GM18511 (cell line): ENCODE data around the gene UBR3.
"Not testable (repeated sequence)": the region's sequence is repeated elsewhere in the genome, so short reads cannot be mapped to it uniquely, and the experiment has no call there.

Experiments
- ATAC-seq: cut with Tn5 transposase; IDR thresholded peaks from one replicate; pipeline ENCODE4 v1.9.1; 2021; ENCODE audit warnings: mild to moderate bottlenecking, moderate library complexity; ENCODE audit not compliant: unreplicated experiment

UBR3 gene

GRCh38 chr2:170095380-170095779 lies 268.1 kb downstream of the UBR3 start:
- no peak for ATAC-seq

- ATAC-seq = no peak
Measured at GRCh38 chr2:170098626-170099312, 271.5 kb downstream of the UBR3 start.

DNA sequence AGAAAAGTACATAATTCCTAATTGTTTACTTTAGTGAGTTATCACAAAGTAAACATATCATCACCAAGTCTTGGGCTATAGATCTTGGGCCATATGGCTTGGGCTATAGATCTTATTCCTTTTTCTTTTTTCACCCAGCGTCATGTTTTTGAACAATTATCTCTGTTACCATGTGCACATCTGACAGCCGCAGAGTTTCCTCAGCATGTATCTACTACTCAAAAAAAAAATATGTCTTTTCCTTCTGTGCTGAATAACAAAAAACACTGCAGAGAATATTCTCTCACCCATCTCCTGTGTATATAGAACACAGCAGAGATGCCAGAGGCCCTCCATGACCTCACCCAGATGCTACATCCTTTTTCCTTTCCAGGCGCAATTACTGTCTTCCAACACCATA lies 274.5 kb downstream of the UBR3 start:
- no peak for ATAC-seq

DNA sequence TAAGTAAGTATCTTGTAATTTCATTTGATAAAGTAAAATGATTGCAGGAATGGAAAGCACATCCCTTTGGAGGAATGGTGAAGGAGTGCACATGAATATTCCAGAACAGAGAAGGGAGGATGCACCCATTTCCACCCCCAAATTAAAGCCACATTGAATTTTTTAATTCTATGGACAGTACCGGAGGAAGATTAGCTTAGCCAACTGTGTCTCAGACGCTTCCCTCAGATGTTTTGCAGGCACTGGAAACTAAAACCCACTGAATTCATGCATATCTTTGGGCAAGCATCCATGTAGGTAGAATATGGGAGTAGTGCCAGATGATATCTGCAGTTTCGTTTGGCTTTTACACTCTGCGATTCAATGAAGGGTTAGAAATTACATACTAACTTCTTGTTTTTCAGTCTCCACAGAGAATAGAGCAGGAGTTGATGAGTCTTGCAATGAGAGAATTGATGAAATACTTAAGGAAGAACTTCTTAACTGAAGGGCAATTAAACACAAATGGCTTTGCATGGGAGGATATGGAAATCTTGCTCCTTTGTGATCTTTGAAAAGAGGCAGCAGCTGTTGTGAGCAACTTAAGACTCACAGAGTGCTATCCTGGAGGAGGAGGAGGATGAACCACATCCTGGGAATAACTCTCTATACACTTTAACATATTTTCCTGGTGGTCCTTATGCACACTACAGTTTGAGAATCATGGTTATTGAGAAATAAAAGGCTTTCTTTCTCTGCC lies 279.0 kb downstream of the UBR3 start:
- ATAC-seq = no peak

- no peak for ATAC-seq
Measured at GRCh38 chr2:170113168-170113894, 286.1 kb downstream of the UBR3 start.

GRCh38 chr2:170115501-170116229 lies 288.4 kb downstream of the UBR3 start:
- ATAC-seq = no peak

DNA sequence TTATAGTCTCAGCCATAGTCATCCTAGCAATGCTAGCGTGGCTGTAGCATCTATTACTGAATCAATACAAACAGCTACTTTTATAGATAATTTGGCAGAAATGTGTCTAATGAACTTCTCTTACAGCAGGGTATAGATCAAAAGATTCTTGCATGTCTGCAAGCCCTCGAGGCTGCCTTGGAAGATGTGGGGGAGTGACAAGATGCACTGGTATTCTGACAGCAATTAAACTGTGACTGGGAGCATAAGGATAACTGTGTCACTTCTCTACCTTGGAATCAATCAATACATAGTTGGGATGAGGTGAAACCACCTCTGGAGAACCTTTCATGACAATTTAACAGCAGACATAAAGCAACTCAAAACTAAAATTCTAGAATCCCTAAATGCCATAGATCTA lies 291.4 kb downstream of the UBR3 start:
- ATAC-seq = no peak

GRCh38 chr2:170119326-170119725 lies 292.1 kb downstream of the UBR3 start:
- ATAC-seq = not testable (repeated sequence)

GRCh38 chr2:170121689-170122088 lies 294.4 kb downstream of the UBR3 start:
- ATAC-seq = no peak

GRCh38 chr2:170122883-170123547 lies 295.8 kb downstream of the UBR3 start:
- no peak for ATAC-seq

- ATAC-seq = no peak
Measured at GRCh38 chr2:170123593-170123992, 296.3 kb downstream of the UBR3 start.

GRCh38 chr2:170126138-170126728 lies 299.0 kb downstream of the UBR3 start:
- not testable (repeated sequence) for ATAC-seq
